OCI-LY1 (cell line): ENCODE measurements around the gene ACHE.
"Not testable (repeated sequence)": the region's sequence is repeated elsewhere in the genome, so short reads cannot be mapped to it uniquely, and the experiment has no call there.

Source experiments
- EZH2 ChIP-seq: fragments of 200-600 bp; sonication (generic), shearing (Covaris generic); IDR thresholded peaks from 2 replicates; pipeline ENCODE4 v1.8.0; 2017; ENCODE audit warnings: borderline replicate concordance, mixed run types, mild to moderate bottlenecking, antibody characterized with exemption, low read length, moderate library complexity, mixed read lengths
- TF ChIP-seq, protein P1 (sequence below): fragments of 200-600 bp; sonication (generic), shearing (Covaris generic); IDR thresholded peaks from 2 replicates; pipeline ENCODE4 v1.5.1; 2017; ENCODE audit warnings: mild to moderate bottlenecking, antibody characterized with exemption, low read length, moderate library complexity, mixed read lengths

DNA sequence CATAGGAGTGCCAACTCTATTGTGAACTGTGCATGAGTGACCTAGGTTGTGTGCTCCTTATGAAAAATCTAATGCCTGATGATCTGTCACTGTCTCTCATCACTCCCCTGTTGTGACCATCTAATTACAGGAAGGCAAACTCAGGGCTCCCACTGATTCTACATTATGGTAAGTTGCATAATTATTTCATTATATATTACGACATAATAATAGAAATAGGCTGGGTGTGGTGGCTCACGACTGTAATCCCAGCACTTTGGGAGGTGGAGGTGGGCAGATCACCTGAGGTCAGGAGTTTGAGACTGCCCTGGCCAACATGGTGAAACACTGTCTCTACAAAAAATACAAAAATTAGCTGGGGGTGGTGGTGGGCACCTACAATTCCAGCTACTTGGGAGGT, 39.7 kb upstream of the ACHE start:
- TF ChIP-seq, protein P1, sequence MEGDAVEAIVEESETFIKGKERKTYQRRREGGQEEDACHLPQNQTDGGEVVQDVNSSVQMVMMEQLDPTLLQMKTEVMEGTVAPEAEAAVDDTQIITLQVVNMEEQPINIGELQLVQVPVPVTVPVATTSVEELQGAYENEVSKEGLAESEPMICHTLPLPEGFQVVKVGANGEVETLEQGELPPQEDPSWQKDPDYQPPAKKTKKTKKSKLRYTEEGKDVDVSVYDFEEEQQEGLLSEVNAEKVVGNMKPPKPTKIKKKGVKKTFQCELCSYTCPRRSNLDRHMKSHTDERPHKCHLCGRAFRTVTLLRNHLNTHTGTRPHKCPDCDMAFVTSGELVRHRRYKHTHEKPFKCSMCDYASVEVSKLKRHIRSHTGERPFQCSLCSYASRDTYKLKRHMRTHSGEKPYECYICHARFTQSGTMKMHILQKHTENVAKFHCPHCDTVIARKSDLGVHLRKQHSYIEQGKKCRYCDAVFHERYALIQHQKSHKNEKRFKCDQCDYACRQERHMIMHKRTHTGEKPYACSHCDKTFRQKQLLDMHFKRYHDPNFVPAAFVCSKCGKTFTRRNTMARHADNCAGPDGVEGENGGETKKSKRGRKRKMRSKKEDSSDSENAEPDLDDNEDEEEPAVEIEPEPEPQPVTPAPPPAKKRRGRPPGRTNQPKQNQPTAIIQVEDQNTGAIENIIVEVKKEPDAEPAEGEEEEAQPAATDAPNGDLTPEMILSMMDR = not testable (repeated sequence)
- TF ChIP-seq EZH2 = not testable (repeated sequence)
